GM15510 (cell line): ENCODE data around the gene RBP5.

ENCODE experiments used
- POLR2A ChIP-seq: IDR thresholded peaks from 3 replicates; pipeline ENCODE4 v1.6.1; 2011; ENCODE audit warnings: borderline replicate concordance; ENCODE audit not compliant: insufficient read length; ENCODE audit errors: extremely low read depth

Gene RBP5

GRCh38 chr12:7128681-7129286 lies at the start of gene RBP5:
Gene RBP5 (minus strand): TSS chr12:7128889. CDS start chr12:7128775, 114 bp downstream.
- no peak for TF ChIP-seq POLR2A

- TF ChIP-seq POLR2A: no peak
Measured at GRCh38 chr12:7178481-7178880, 49.8 kb upstream of the RBP5 start.

- no peak for TF ChIP-seq POLR2A
Measured at GRCh38 chr12:7176595-7176994, 47.9 kb upstream of the RBP5 start.

GRCh38 chr12:7175493-7175892 lies 46.8 kb upstream of the RBP5 start:
- no peak for TF ChIP-seq POLR2A

- TF ChIP-seq POLR2A: no peak
Measured at GRCh38 chr12:7171854-7172253, 43.2 kb upstream of the RBP5 start.

- TF ChIP-seq POLR2A: no peak
Measured at GRCh38 chr12:7169951-7170350, 41.3 kb upstream of the RBP5 start.

- TF ChIP-seq POLR2A: no peak
Measured at GRCh38 chr12:7162691-7163114, 34.0 kb upstream of the RBP5 start.

GRCh38 chr12:7161811-7162210 lies 33.1 kb upstream of the RBP5 start:
- TF ChIP-seq POLR2A: no peak

- no peak for TF ChIP-seq POLR2A
Measured at GRCh38 chr12:7161327-7161726, 32.6 kb upstream of the RBP5 start.

GRCh38 chr12:7160183-7160582 lies 31.5 kb upstream of the RBP5 start:
- TF ChIP-seq POLR2A: no peak

GRCh38 chr12:7158781-7159609 lies 30.3 kb upstream of the RBP5 start:
- TF ChIP-seq POLR2A: no peak

- TF ChIP-seq POLR2A: no peak
Measured at GRCh38 chr12:7157391-7157790, 28.7 kb upstream of the RBP5 start.

- TF ChIP-seq POLR2A: no peak
Measured at GRCh38 chr12:7156259-7157197, 27.8 kb upstream of the RBP5 start.

- no peak for TF ChIP-seq POLR2A
Measured at GRCh38 chr12:7155471-7156034, 26.9 kb upstream of the RBP5 start.
